ENCODE results near the gene NOD1.
"Not testable (repeated sequence)": the region's sequence is repeated elsewhere in the genome, so short reads cannot be mapped to it uniquely, and the experiment has no call there.

NOD1 gene

GRCh38 chr7:30382607-30383006 is 96.0 kb downstream of the NOD1 start:
- TF ChIP-seq CTCF (IDR thresholded peaks at IDR 0.05; ENCODE audit: low read depth, low read length): no peak

GRCh38 chr7:30380824-30381223 is 97.8 kb downstream of the NOD1 start:
- not testable (repeated sequence) for H3K4me3 ChIP-seq (ENCODE audit: low read depth, low read length); H3K36me3 ChIP-seq; DNase-seq; H3K4me1 ChIP-seq; H3K27me3 ChIP-seq; H3K9me3 ChIP-seq

More at GRCh38 chr7:30382607-30383006, 96.0 kb downstream of the NOD1 start:
- 0 out of 2 replicates have a peak, but pooled peaks cover 4% of the 10 kb centered on the region for H3K9me3 ChIP-seq
- H3K36me3 ChIP-seq: no peaks in the 10 kb centered on the region
- no peak overlapping the region for H3K4me3 ChIP-seq (ENCODE audit: low read depth, low read length)
- DNase-seq: no peak
- H3K4me1 ChIP-seq: no peaks in the 10 kb centered on the region
- no peaks in the 10 kb centered on the region for H3K27me3 ChIP-seq

- no peak overlapping the region for H3K4me3 ChIP-seq (ENCODE audit: low read depth, low read length)
- no peaks in the 10 kb centered on the region for H3K27me3 ChIP-seq
- H3K4me1 ChIP-seq: no peaks in the 10 kb centered on the region
- no peak for TF ChIP-seq CTCF (IDR thresholded peaks at IDR 0.05; ENCODE audit: low read depth, low read length)
- H3K36me3 ChIP-seq: no peaks in the 10 kb centered on the region
- DNase-seq: no peak
- 0 out of 2 replicates have a peak, but pooled peaks cover 4% of the 10 kb centered on the region for H3K9me3 ChIP-seq
Observed at GRCh38 chr7:30380294-30380693, 98.3 kb downstream of the NOD1 start.

GRCh38 chr7:30379741-30380140 is 98.8 kb downstream of the NOD1 start:
- no peak for DNase-seq
- H3K4me3 ChIP-seq (ENCODE audit: low read depth, low read length): no peak overlapping the region
- H3K27me3 ChIP-seq: no peaks in the 10 kb centered on the region
- H3K4me1 ChIP-seq: no peaks in the 10 kb centered on the region
- 0 out of 2 replicates have a peak, but pooled peaks cover 4% of the 10 kb centered on the region for H3K9me3 ChIP-seq
- H3K36me3 ChIP-seq: no peaks in the 10 kb centered on the region
- no peak for TF ChIP-seq CTCF (IDR thresholded peaks at IDR 0.05; ENCODE audit: low read depth, low read length)

GRCh38 chr7:30379131-30379530 is 99.5 kb downstream of the NOD1 start:
- no peak for DNase-seq

GRCh38 chr7:30378275-30378674 is 100.3 kb downstream of the NOD1 start:
- no peaks in the 10 kb centered on the region for H3K4me1 ChIP-seq
- no peak for TF ChIP-seq CTCF (IDR thresholded peaks at IDR 0.05; ENCODE audit: low read depth, low read length)

More at GRCh38 chr7:30379131-30379530, 99.5 kb downstream of the NOD1 start:
- Histone ChIP-seq H3K4me3 (ENCODE audit: low read depth, low read length) (no peak overlapping the region), H3K4me1 (no peaks in the 10 kb centered on the region), H3K9me3 (0 out of 2 replicates have a peak, but pooled peaks cover 4% of the 10 kb centered on the region), H3K27me3 (no peaks in the 10 kb centered on the region), H3K36me3 (no peaks in the 10 kb centered on the region)
- no peak for TF ChIP-seq CTCF (IDR thresholded peaks at IDR 0.05; ENCODE audit: low read depth, low read length)

More at GRCh38 chr7:30378275-30378674, 100.3 kb downstream of the NOD1 start:
- Histone ChIP-seq H3K9me3 (0 out of 2 replicates have a peak, but pooled peaks cover 4% of the 10 kb centered on the region), H3K27me3 (no peaks in the 10 kb centered on the region), H3K4me3 (ENCODE audit: low read depth, low read length) (no peak overlapping the region), H3K36me3 (no peaks in the 10 kb centered on the region)
- DNase-seq: no peak

All from BE2C (cell line).